AG04450 (cell line): ENCODE results near the gene PODXL2. TPM values are rescaled to one million over a fixed set of nuclear protein-coding genes. Genes with fewer than 3 reads are reported as not detected.

ENCODE experiments used
- CTCF ChIA-PET: fragments of 300-600, 350-600 bp; formaldehyde crosslinking; extraction: SDS; loops from one replicate; lab custom pipeline; 2022; ENCODE audit warnings: antibody characterized with exemption, inconsistent platforms; lab: Charles Lee
- POLR2A ChIA-PET: fragments of 350-600 bp; formaldehyde crosslinking; extraction: SDS; loops from one replicate; lab custom pipeline; 2021; ENCODE audit warnings: antibody characterized with exemption, inconsistent platforms; lab: Yijun Ruan, JAX
- DNase-seq: peaks from one replicate; pipeline ENCODE4 v3.0.0-alpha.2; 2011; ENCODE audit warnings: low read depth, low spot score
- H3K27ac ChIP-seq: one replicate; pipeline ENCODE4 v1.5.1; 2012; ENCODE audit warnings: low read depth, low read length, control low read depth
- H3K27me3 ChIP-seq: one replicate; pipeline ENCODE4 v1.6.0; 2012; ENCODE audit warnings: low read length; ENCODE audit not compliant: control insufficient read depth, insufficient read depth
- H3K4me3 ChIP-seq: 2 replicates; pipeline ENCODE4 v1.5.1; 2011; ENCODE audit warnings: mild to moderate bottlenecking, low read depth, low read length, control low read depth
- H3K9me3 ChIP-seq: 2 replicates; pipeline ENCODE4 v1.5.1; 2012; ENCODE audit warnings: low read length; ENCODE audit not compliant: control insufficient read depth, insufficient read depth
- CTCF ChIP-seq: IDR thresholded peaks from 2 replicates; pipeline ENCODE4 v1.5.1; 2011; ENCODE audit warnings: low read depth, low read length, control low read depth, inconsistent platforms
- polyA plus RNA-seq: library from polyadenylated mRNA; depleted of rRNA; stranded (reverse); fragments of >200 nt; gene quantifications from 2 replicates; pipeline ENCODE4 v1.2.3, GENCODE V29; 2011

The PODXL2 gene
- polyA plus RNA-seq, 1 experiment: 1.5 TPM

GRCh38 chr3:127590282-127590592, 38.7 kb upstream of the PODXL2 start:
- H3K4me3 ChIP-seq: peak overlapping the region; percentile 81
- DNase-seq: no peak
- no peak for TF ChIP-seq CTCF
- POLR2A ChIA-PET: interaction anchor here (0.8 to 1.2 kb wide), 2 partner anchors 13 to 462 kb away, joined by 3 to 7 read pairs; partner anchors contain the start of gene SEC61A1
- CTCF ChIA-PET: interaction anchor here (5.4 kb wide), 1 partner anchor 16 kb away, joined by 67 read pairs; no protein-coding TSS in a partner anchor
- H3K27me3 ChIP-seq: no peaks in the 10 kb centered on the region
- H3K9me3 ChIP-seq: no peaks in the 10 kb centered on the region
- peak overlapping the region; percentile 93 for H3K27ac ChIP-seq

GRCh38 chr3:127590593-127591465, 38.2 kb upstream of the PODXL2 start, which contains the start of gene TPRA1:
TPRA1 (minus strand) TSS chr3:127590733; CDS start chr3:127580146, 10,587 bp downstream.
- ChIA-PET CTCF (interaction anchor here (5.4 kb wide), 1 partner anchor 17 kb away, joined by 67 read pairs; no protein-coding TSS in a partner anchor), POLR2A (interaction anchor here (0.6 to 1.2 kb wide), 10 partner anchors 14 to 580 kb away, joined by 3 to 7 read pairs (median 4); partner anchors contain the start of gene SEC61A1)
- TF ChIP-seq CTCF: no peak
- peak; percentile 91 for DNase-seq
- H3K27me3 ChIP-seq: no peaks in the 10 kb centered on the region
- peak within 1 kb of the TSS; percentile 81 for H3K4me3 ChIP-seq
- no peaks in the 10 kb centered on the region for H3K9me3 ChIP-seq
- H3K27ac ChIP-seq: peak within 1 kb of the TSS; percentile 93

- Histone ChIP-seq H3K27ac (no peak overlapping the region), H3K27me3 (no peaks in the 10 kb centered on the region), H3K9me3 (no peaks in the 10 kb centered on the region), H3K4me3 (no peak overlapping the region)
- ChIA-PET CTCF (interaction anchor here (1.2 kb wide), 1 partner anchor 18 kb away, joined by 3 read pairs; no protein-coding TSS in a partner anchor), POLR2A (no interaction called here)
- DNase-seq: no peak
- TF ChIP-seq CTCF: no peak
Observed at GRCh38 chr3:127593178-127593577, 35.8 kb upstream of the PODXL2 start.

- POLR2A ChIA-PET: no interaction called here
- CTCF ChIA-PET: interaction anchor here (1.8 kb wide), 1 partner anchor 20 kb away, joined by 5 read pairs; no protein-coding TSS in a partner anchor
Observed at GRCh38 chr3:127595303-127595702, 33.7 kb upstream of the PODXL2 start.

More at GRCh38 chr3:127595303-127595702, 33.7 kb upstream of the PODXL2 start:
- no peaks in the 10 kb centered on the region for H3K27me3 ChIP-seq
- TF ChIP-seq CTCF: no peak
- no peaks in the 10 kb centered on the region for H3K9me3 ChIP-seq
- no peak for DNase-seq
- no peak overlapping the region for H3K27ac ChIP-seq
- no peak overlapping the region for H3K4me3 ChIP-seq
